OCI-LY3 (cell line): ENCODE measurements around the gene SCAF11.

Experiments
- CTCF ChIP-seq: fragments of 200-600, 300-600 bp; sonication (generic); IDR thresholded peaks from 2 replicates; pipeline ENCODE4 v1.5.1; 2014; ENCODE audit warnings: antibody characterized with exemption, low read length, low read depth
- EZH2phosphoT487 ChIP-seq: fragments of 200-600 bp; shearing (Covaris generic); IDR thresholded peaks from 2 replicates; pipeline ENCODE4 v1.6.1; 2018; ENCODE audit warnings: antibody characterized with exemption, mixed run types, low read depth

GRCh38 chr12:46020768-46021167 lies 30.4 kb upstream of the SCAF11 start:
- TF ChIP-seq CTCF = no peak
- no peak for TF ChIP-seq EZH2phosphoT487
